Adrenal gland (tissue), 12 donors: ENCODE results near the gene RIPK1. TPM values are rescaled to one million over a fixed set of nuclear protein-coding genes. Genes with fewer than 3 reads are reported as not detected.

Experiments used
- DNase-seq, 7 donors: peaks; one replicate each; pipeline ENCODE4 v3.0.0-alpha.2; 2019 to 2020
- H3K27ac ChIP-seq, 5 donors: fragments of 200-600 bp; sonication (generic) in 4 of 5; 1 replicate in 3 of 5; 2 replicates in 2 of 5; pipeline versions ENCODE4 v1.5.1 to v1.8.0; 2016 to 2020; ENCODE audit warnings: mild to moderate bottlenecking in 1 of 5
- H3K27me3 ChIP-seq: fragments of 200-600 bp; 2 replicates; pipeline ENCODE4 v1.8.0; 2021
- H3K36me3 ChIP-seq, 2 donors: fragments of 200-600 bp; replicated peaks in 1 of 2; 1 replicate in 1 of 2; 2 replicates in 1 of 2; pipeline versions ENCODE4 v1.5.1 to v1.8.0; 2018 to 2022
- H3K4me1 ChIP-seq, 2 donors: fragments of 200-600 bp; replicated peaks in 1 of 2; 1 replicate in 1 of 2; 2 replicates in 1 of 2; pipeline versions ENCODE4 v1.5.1 to v1.8.0; 2018 to 2021
- H3K4me3 ChIP-seq, 4 donors: fragments of 200-600 bp; sonication (generic) in 3 of 4; one replicate each; pipeline ENCODE4 v1.5.1; 2016 to 2018
- H3K9me3 ChIP-seq, 3 donors: fragments of 200-600 bp; sonication (generic) in 1 of 3; replicated peaks in 1 of 3; 1 replicate in 2 of 3; 2 replicates in 1 of 3; pipeline versions ENCODE4 v1.5.1 to v1.8.0; 2016 to 2021
- CTCF ChIP-seq, 6 experiments: fragments of 450-650 bp in 4 of 6; fragments of 200-600 bp in 2 of 6; sonication (generic) in 1 of 6; IDR thresholded peaks; 1 replicate in 5 of 6; 2 replicates in 1 of 6; pipeline versions ENCODE4 v1.5.1 to v1.8.0; 2016 to 2021; ENCODE audit warnings: antibody characterized with exemption in 6 of 6, mild to moderate bottlenecking in 2 of 6, moderate library complexity in 1 of 6
- POLR2A ChIP-seq, 2 donors: fragments of 450-650 bp; IDR thresholded peaks; one replicate each; pipeline ENCODE4 v1.6.1; 2017; ENCODE audit warnings: antibody characterized with exemption in 2 of 2, mild to moderate bottlenecking in 2 of 2, moderate library complexity in 1 of 2
- WGBS, 4 donors: extraction: QIAGEN DNeasy Blood & Tissue Kit in 2 of 4; methylation state at CpG; one replicate each; pipeline versions ENCODE4 v1.1.5 to v1.1.7; 2013 to 2017; 5-methylcytosine and 5-hydroxymethylcytosine counted together
- intact Hi-C, 2 donors: fragments of 100-400 bp; cut with DNase I; formaldehyde crosslinking; loops; one replicate each; pipeline versions ENCODE4 v1.14.1 to v1.15.0; 2022 to 2023
- polyA plus RNA-seq, 3 donors: library from polyadenylated mRNA; stranded (reverse); fragments of 200-250 nt in 2 of 3; fragments of 350-450 nt in 1 of 3; fragmentation: Illumina TruSeq in 1 of 3; extraction: RNeasy Lipid Tissue Mini Kit (QIAGEN cat#74804) in 1 of 3; gene quantifications; one replicate each; pipeline ENCODE4 v1.2.3, GENCODE V29; 2013 to 2014
- total RNA-seq, 9 donors: library from RNA; depleted of rRNA in 4 of 9; stranded (reverse); fragments of >200 nt in 4 of 9; fragments of 120-200 nt in 1 of 9; fragmentation: NEBNext Ultra II Directional in 1 of 9; extraction: Animal tissue kit (Norgen Biotek cat#: 25700) in 1 of 9; gene quantifications; one replicate each; pipeline versions ENCODE4 v1.1.0 to v1.2.4, GENCODE V29; 2013 to 2023
- donor health status: healthy with polysubstance abuse.
- donor health status: Bipolar disorder and iron deficiency.
- donor health status: DM: yes; HTN: yes; CAD: no.
- donor health status: DM: no; HTN: no; CAD: no.
- donor health status: DM: no; HTN: no; CAD: no.
- donor health status: DM: yes; HTN: yes; CAD: no.

Gene RIPK1
- total and polyA plus RNA-seq, 12 donors, result 15.7 to 21.7 (median 20.3) TPM

- WGBS, 4 donors, result 0 to 2% (median 1%) methylated on average over 12 to 89 of the region's 89 CpGs
- H3K36me3 ChIP-seq, result peaks cover 0 to 13% of the 10 kb centered on the region in 2 donors
- TF ChIP-seq POLR2A (IDR thresholded peaks at IDR 0.05) (peak; percentile 33 to 84), CTCF (IDR thresholded peaks at IDR 0.05) (no peak)
Measured at GRCh38 chr6:3118353-3119039, 50.2 kb downstream of the RIPK1 start, which contains the start of gene BPHL. BPHL (plus strand) TSS chr6:3118711; CDS start chr6:3118741, 30 bp downstream.

GRCh38 chr6:3119040-3119723 is 50.9 kb downstream of the RIPK1 start:
- Histone ChIP-seq H3K36me3 (peaks cover 0 to 6% of the 10 kb centered on the region in 2 donors), H3K9me3 (no peaks in the 10 kb centered on the region), H3K4me1 (peaks cover 5 to 13% of the 10 kb centered on the region in 2 donors), H3K27ac (peak overlapping the region in 4 of 5 donors; percentile 57 to 93 (median 82)), H3K4me3 (peak overlapping the region; percentile 71 to 91 (median 82)), H3K27me3 (no peaks in the 10 kb centered on the region)
- TF ChIP-seq POLR2A (IDR thresholded peaks at IDR 0.05), result no peak
- no peak for TF ChIP-seq CTCF (IDR thresholded peaks at IDR 0.05)
- intact Hi-C loops, result no loop called here
- peak in 1 of 7 donors; percentile 25 for DNase-seq
- WGBS, 4 donors, result 25 to 32% (median 26%) methylated on average over 14 to 19 of the region's 19 CpGs

More at GRCh38 chr6:3118353-3119039, 50.2 kb downstream of the RIPK1 start, which contains the start of gene BPHL:
- Histone ChIP-seq H3K4me1 (peaks cover 5 to 13% of the 10 kb centered on the region in 2 donors), H3K9me3 (no peaks in the 10 kb centered on the region), H3K27ac (peak within 1 kb of the TSS; percentile 57 to 93 (median 74)), H3K27me3 (no peaks in the 10 kb centered on the region), H3K4me3 (peak within 1 kb of the TSS; percentile 80 to 94 (median 87))
- intact Hi-C loops, result no loop called here
- DNase-seq, result peak; percentile 96 to 99 (median 98)

GRCh38 chr6:3120765-3121089 is 52.4 kb downstream of the RIPK1 start:
- Histone ChIP-seq H3K4me3 (no peak overlapping the region), H3K27ac (no peak overlapping the region), H3K27me3 (no peaks in the 10 kb centered on the region), H3K9me3 (no peaks in the 10 kb centered on the region), H3K4me1 (peaks cover 5 to 13% of the 10 kb centered on the region in 2 donors), H3K36me3 (no peaks in the 10 kb centered on the region)
- no peak for TF ChIP-seq POLR2A (IDR thresholded peaks at IDR 0.05)
- no peak for TF ChIP-seq CTCF (IDR thresholded peaks at IDR 0.05)
- DNase-seq, result no peak
- 51 to 68% (median 60%) methylated on average over 5 of the region's 5 CpGs for WGBS, 4 donors
- intact Hi-C loops, result no loop called here

GRCh38 chr6:3122823-3123182 is 54.5 kb downstream of the RIPK1 start:
- intact Hi-C loops, result no loop called here
- Histone ChIP-seq H3K36me3 (no peaks in the 10 kb centered on the region), H3K4me3 (no peak overlapping the region), H3K27me3 (no peaks in the 10 kb centered on the region), H3K4me1 (peaks cover 5 to 10% of the 10 kb centered on the region in 2 donors), H3K27ac (no peak overlapping the region), H3K9me3 (no peaks in the 10 kb centered on the region)
- TF ChIP-seq POLR2A (IDR thresholded peaks at IDR 0.05), result no peak
- no peak for TF ChIP-seq CTCF (IDR thresholded peaks at IDR 0.05)
- DNase-seq, result no peak
- WGBS, 4 donors, result 92 to 94% (median 93%) methylated on average over 8 to 9 of the region's 9 CpGs
